KOPT-K1 (cell line): ENCODE data around the gene UBN1.

Source experiments
- H3K27ac ChIP-seq: fragments of 200-600 bp; sonication (generic); 2 replicates; pipeline ENCODE4 v1.5.1; 2016; ENCODE audit warnings: antibody characterized with exemption, mild to moderate bottlenecking, low read depth, low read length; ENCODE audit not compliant: poor library complexity, severe bottlenecking
- H3K36me3 ChIP-seq: fragments of 200-600 bp; sonication (generic); 2 replicates; pipeline ENCODE4 v1.5.1; 2017; ENCODE audit warnings: antibody characterized with exemption, mild to moderate bottlenecking, low read length, moderate library complexity; ENCODE audit not compliant: insufficient read depth
- H3K9me3 ChIP-seq: fragments of 200-600 bp; sonication (generic); 2 replicates; pipeline ENCODE4 v1.5.1; 2017; ENCODE audit warnings: antibody characterized with exemption, low read length, mild to moderate bottlenecking; ENCODE audit not compliant: insufficient read depth, poor library complexity, severe bottlenecking

UBN1 gene

GRCh38 chr16:4811242-4811641 is 36.0 kb upstream of the UBN1 start:
- H3K27ac ChIP-seq: no peak overlapping the region
- H3K36me3 ChIP-seq: peaks cover 93% of the 10 kb centered on the region
- no peaks in the 10 kb centered on the region for H3K9me3 ChIP-seq

GRCh38 chr16:4811773-4812172 is 35.5 kb upstream of the UBN1 start:
- H3K9me3 ChIP-seq: no peaks in the 10 kb centered on the region
- no peak overlapping the region for H3K27ac ChIP-seq
- peaks cover 94% of the 10 kb centered on the region for H3K36me3 ChIP-seq

GRCh38 chr16:4813251-4814003 is 33.9 kb upstream of the UBN1 start:
- no peak overlapping the region for H3K27ac ChIP-seq
- peaks cover 92% of the 10 kb centered on the region for H3K36me3 ChIP-seq
- no peaks in the 10 kb centered on the region for H3K9me3 ChIP-seq

GRCh38 chr16:4814046-4814445 is 33.2 kb upstream of the UBN1 start:
- no peak overlapping the region for H3K27ac ChIP-seq
- H3K9me3 ChIP-seq: no peaks in the 10 kb centered on the region
- H3K36me3 ChIP-seq: peaks cover 92% of the 10 kb centered on the region

- Histone ChIP-seq H3K27ac (no peak overlapping the region), H3K9me3 (no peaks in the 10 kb centered on the region), H3K36me3 (peaks cover 94% of the 10 kb centered on the region)
Observed at GRCh38 chr16:4814542-4815173, 32.6 kb upstream of the UBN1 start.

GRCh38 chr16:4820652-4821051 is 26.6 kb upstream of the UBN1 start:
- Histone ChIP-seq H3K27ac (no peak overlapping the region), H3K36me3 (peaks cover 97% of the 10 kb centered on the region), H3K9me3 (no peaks in the 10 kb centered on the region)

- Histone ChIP-seq H3K27ac (no peak overlapping the region), H3K36me3 (peaks cover 97% of the 10 kb centered on the region), H3K9me3 (no peaks in the 10 kb centered on the region)
Observed at GRCh38 chr16:4825196-4825595, 22.1 kb upstream of the UBN1 start.

- peaks cover 97% of the 10 kb centered on the region for H3K36me3 ChIP-seq
- no peaks in the 10 kb centered on the region for H3K9me3 ChIP-seq
- H3K27ac ChIP-seq: no peak overlapping the region
Observed at GRCh38 chr16:4826526-4826925, 20.8 kb upstream of the UBN1 start.

GRCh38 chr16:4826980-4827379 is 20.3 kb upstream of the UBN1 start:
- no peak overlapping the region for H3K27ac ChIP-seq
- H3K9me3 ChIP-seq: no peaks in the 10 kb centered on the region
- H3K36me3 ChIP-seq: peaks cover 97% of the 10 kb centered on the region

GRCh38 chr16:4828567-4829321 is 18.5 kb upstream of the UBN1 start:
- Histone ChIP-seq H3K27ac (no peak overlapping the region), H3K9me3 (no peaks in the 10 kb centered on the region), H3K36me3 (peaks cover 97% of the 10 kb centered on the region)

GRCh38 chr16:4830408-4830807 is 16.9 kb upstream of the UBN1 start:
- Histone ChIP-seq H3K9me3 (no peaks in the 10 kb centered on the region), H3K27ac (no peak overlapping the region), H3K36me3 (peaks cover 97% of the 10 kb centered on the region)

GRCh38 chr16:4831616-4832015 is 15.7 kb upstream of the UBN1 start:
- peaks cover 97% of the 10 kb centered on the region for H3K36me3 ChIP-seq
- no peak overlapping the region for H3K27ac ChIP-seq
- no peaks in the 10 kb centered on the region for H3K9me3 ChIP-seq

- Histone ChIP-seq H3K27ac (no peak overlapping the region), H3K36me3 (peaks cover 94% of the 10 kb centered on the region), H3K9me3 (no peaks in the 10 kb centered on the region)
Observed at GRCh38 chr16:4832698-4833343, 14.5 kb upstream of the UBN1 start.

GRCh38 chr16:4833584-4833983 is 13.7 kb upstream of the UBN1 start:
- Histone ChIP-seq H3K27ac (no peak overlapping the region), H3K9me3 (no peaks in the 10 kb centered on the region), H3K36me3 (peaks cover 97% of the 10 kb centered on the region)

- no peaks in the 10 kb centered on the region for H3K9me3 ChIP-seq
- no peak overlapping the region for H3K27ac ChIP-seq
- peaks cover 97% of the 10 kb centered on the region for H3K36me3 ChIP-seq
Observed at GRCh38 chr16:4836727-4837126, 10.6 kb upstream of the UBN1 start.
